GM21447 (cell line): ENCODE measurements around the gene ZCRB1.
"Not testable (repeated sequence)": the region's sequence is repeated elsewhere in the genome, so short reads cannot be mapped to it uniquely, and the experiment has no call there.

ENCODE experiments used
- ATAC-seq: cut with Tn5 transposase; IDR thresholded peaks from one replicate; pipeline ENCODE4 v1.9.1; 2021; ENCODE audit not compliant: unreplicated experiment

The ZCRB1 gene

GRCh38 chr12:42330097-42330496 lies 4.2 kb upstream of the ZCRB1 start:
- ATAC-seq = not testable (repeated sequence)

DNA sequence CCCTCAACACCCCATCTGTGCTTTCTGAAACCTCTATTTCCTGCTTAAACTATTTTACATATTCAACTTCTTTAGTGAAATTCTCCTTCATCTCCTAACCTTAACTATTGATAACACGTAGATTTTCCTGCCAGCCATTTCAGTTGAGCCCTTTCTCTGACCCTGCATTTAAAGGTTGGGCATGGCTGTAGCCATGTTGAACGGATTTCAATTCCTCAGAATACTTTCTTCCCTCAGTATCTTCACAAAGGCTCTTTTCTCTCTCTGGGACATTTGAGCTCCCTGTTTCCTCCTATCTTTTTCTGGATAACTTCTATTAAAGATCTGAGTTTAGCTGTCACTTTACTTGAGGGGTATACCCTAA lies 1.3 kb upstream of the ZCRB1 start:
- no peak for ATAC-seq

DNA sequence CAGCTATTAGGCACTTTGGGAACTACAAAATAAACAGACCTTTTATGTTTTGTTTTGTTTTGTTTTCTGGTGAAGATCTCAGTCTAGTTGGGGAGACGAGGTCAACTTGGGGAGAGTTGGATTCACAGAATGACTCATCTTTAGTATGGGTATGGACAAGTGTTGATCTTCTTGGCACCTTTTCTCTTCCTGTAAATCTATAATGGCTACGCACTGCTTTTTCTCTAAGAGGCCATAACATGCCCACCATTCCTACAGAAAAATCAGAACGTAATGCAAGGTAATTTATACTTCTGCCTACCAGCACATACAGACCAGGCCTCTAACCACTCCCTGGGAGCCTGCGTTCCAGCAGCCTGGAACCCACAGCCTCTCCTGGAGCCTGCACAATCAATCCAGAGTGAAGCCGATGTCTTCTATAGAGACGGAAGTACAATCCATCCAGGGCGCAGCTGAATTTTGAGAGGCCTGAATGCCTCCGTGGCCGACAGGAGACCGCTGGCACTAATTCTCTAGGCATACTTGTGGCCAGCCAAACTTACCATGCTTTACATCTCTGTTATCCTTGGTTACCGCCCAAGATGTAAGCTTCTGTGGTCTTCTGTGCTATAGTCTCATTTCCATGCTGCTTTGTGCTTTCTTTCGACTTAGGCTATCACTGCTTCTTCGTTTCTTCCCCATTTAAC lies 790 bp upstream of the ZCRB1 start:
- ATAC-seq = peak; percentile 28

DNA sequence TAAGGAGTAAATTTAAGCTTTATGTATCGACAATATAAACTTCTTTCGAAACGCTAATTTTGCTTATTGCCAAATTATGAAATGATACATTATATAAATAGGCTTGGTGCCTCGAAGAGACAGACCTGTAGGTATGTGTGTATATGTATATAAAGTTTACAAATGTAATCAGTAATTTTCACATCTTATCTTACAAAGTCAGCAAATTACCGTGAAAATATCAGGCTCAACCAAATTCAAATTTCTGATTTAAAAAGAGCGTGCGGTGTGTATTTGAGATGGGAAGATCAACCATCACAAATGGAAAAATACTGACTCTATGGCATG lies 605 bp downstream of the ZCRB1 start:
- no peak for ATAC-seq

DNA sequence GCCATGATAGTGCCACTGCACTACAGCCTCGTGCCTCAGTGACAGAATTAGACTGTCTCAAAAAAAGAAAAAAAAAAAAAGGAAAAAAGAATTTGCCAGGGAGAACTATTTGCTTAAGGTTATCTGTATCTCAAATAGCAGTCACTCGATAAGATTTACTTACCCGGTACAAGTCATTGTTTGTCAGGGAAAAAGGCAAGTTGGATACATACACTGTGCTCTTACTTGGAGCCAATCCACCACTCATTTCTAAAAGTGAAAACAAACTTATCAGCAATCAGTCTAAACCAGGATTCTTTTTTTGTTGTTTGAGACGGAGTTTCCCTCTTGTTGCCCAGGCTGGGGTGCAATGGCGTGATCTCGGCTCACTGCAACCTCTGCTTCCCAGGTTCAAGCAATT lies 2.0 kb downstream of the ZCRB1 start:
- no peak for ATAC-seq

- no peak for ATAC-seq
Measured at GRCh38 chr12:42322567-42322966, 3.3 kb downstream of the ZCRB1 start.

DNA sequence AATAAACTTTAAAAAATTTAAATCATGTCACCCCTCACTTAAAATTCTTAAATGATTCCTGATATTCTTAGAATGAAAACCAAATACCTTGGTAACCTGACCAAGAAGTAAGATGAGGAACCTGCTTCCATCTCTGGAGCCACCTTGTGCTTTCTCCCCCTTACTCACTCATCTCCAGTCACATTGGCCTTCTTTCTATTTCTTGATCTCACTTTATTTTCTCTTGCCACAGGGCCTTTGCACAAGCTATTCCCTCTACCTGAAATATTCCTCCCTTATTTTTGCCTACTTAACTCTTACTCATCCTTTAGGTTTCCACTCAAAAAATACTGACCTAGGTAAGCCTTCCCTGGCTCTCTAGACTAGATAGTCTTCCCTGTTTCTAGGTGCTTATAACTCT lies 5.1 kb downstream of the ZCRB1 start:
- no peak for ATAC-seq

DNA sequence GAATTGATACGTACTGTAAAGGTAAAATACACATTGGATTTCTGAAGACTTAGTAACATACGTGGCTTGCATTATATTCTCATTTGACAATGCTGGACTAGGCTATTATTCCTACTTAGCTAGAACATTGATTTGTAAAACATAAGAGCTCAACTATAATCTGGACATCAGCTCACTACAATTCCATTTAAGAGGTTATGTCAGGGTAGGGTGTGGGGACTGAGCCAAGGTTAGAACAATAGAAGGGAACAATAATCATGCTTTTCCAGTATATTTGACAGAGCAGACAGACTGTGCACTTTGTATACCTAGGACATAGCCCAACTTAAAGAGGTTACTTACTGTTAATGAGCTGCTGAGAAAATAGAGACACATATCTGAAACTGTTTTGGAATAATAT lies 10.8 kb downstream of the ZCRB1 start:
- no peak for ATAC-seq

DNA sequence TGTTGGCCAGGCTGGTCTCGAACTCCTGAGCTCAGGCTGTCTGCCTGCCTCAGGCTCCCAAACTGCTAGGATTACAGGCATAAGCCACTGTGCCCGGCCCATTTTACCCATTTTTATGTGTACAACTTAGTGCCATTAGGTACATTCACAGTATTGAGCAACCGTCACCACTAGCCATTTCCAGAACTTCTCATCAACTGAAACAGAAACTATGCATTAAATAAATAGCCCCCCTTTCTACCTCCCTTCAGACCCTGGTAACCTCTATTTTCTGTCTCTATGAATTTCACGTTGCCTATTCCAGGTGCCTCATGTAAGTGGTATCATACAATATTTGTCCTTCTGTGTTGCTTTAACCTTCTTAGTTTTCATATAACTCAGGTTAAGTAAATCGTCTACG lies 15.9 kb downstream of the ZCRB1 start:
- no peak for ATAC-seq

DNA sequence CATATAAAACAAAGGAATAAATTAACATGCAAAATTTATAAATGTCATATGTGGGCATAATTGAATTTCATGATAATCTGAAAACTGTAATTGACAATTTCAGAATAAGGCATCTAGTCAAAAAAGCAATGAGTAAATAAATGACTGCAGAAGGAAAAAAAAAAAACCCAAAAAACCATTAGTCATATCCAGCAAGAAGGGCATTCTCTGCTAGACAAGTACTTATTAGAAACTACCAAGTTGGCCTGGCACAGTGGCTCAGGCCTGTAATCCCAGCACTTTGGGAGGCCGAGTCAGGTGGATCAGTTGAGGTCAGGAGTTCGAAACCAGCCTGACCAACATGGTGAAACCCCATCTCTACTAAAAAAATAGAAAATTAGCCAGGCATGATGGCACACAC lies 17.5 kb downstream of the ZCRB1 start:
- no peak for ATAC-seq

DNA sequence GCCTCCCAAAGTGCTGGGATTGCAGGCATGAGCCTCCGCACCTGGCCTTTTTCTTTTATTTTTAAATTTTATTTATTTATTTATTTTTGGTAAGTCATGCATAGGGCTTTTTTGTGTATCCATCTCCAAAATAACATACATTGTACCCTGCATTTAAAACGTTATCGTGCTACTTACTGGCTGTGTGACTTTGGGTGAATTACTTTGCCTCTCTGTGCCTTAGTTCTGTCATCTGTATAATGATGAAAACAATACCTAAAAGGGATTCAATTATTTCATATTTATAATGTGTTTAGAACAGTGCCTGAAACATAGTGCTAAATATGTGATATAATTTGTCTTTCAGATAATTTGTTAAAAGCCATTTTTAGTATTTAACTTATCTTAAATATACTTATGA lies 19.6 kb downstream of the ZCRB1 start:
- ATAC-seq = no peak

- ATAC-seq = peak; percentile 84
Measured at GRCh38 chr12:42299392-42300308, 26.2 kb downstream of the ZCRB1 start.

DNA sequence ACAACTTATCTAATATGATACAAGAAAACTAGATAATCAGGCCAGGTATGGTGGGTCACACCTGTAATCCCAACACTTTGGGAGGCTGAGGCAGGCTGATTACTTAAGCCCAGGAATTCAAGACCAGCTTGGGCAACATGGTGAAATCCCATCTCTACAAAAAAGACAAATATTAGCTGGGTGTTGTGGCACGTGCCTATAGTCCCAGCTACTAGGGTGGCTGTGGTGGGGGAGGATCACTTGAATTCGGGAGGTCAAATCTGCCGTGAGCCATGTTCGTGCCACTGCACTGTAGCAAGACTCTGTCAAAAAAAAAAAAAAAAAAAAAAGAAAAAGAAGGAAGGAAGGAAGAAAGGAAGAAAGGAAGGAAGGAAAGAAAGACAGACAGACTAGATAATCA lies 27.0 kb downstream of the ZCRB1 start:
- no peak for ATAC-seq

GRCh38 chr12:42296503-42297109 lies 29.3 kb downstream of the ZCRB1 start:
- no peak for ATAC-seq

DNA sequence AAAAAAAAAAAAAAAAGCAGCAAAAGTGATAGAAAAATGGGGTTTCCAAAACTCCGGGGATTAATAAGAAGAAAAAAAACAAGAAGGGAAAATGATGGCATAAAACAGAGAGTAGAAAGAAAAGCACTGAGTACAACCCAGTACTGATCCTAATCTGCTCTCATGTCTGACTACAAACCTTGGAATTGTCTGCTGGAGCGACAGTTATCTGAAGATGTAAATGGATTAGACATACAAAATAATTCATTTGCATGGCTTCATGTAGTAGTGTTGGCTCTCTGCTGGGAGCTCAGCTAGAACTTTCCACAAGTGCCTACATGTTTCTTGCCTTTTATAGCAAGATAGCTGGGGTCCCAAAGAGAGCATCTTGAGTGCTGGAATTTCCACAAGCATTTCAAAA lies 34.2 kb downstream of the ZCRB1 start:
- ATAC-seq = no peak

- ATAC-seq = no peak
Measured at GRCh38 chr12:42288544-42288943, 37.4 kb downstream of the ZCRB1 start.

- no peak for ATAC-seq
Measured at GRCh38 chr12:42286741-42287140, 39.2 kb downstream of the ZCRB1 start.

DNA sequence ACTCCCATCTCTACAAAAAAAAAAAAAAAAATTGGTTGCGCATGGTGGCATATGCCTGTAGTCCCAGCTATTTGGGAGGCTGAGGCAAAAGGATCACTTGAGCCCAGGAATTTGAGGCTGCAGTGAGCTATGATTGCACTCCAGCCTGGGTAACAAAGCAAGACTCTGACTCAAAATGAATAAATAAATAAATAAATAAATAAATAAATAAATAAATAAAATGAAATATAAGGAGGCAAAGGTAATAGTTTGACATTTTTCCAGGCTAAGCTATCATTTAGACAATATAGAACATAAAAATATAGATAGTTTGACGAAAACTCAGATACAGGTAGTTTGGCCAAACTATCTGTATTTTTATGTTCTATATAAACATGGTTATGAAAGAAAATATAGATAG lies 40.5 kb downstream of the ZCRB1 start:
- no peak for ATAC-seq

GRCh38 chr12:42284876-42285275 lies 41.0 kb downstream of the ZCRB1 start:
- no peak for ATAC-seq

DNA sequence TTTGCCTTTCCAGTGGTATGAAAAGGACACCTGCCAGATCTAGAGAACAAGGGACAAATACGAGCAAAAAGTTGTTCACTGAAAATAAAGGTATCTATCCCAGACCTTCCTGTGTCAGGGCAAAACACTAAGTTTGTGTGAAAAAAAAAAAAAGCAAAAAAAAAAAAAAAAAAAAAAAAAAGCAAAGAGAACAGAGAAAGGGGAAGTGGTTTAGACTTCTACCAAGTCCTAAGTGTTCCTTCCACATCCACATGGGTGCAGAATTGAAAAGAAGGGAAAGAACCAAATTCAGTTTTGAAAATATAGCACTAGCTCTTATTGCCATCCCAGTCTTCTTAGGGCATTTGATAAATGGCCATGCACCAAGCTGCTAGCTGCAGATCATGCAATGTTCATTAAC lies 41.7 kb downstream of the ZCRB1 start:
- ATAC-seq = no peak

DNA sequence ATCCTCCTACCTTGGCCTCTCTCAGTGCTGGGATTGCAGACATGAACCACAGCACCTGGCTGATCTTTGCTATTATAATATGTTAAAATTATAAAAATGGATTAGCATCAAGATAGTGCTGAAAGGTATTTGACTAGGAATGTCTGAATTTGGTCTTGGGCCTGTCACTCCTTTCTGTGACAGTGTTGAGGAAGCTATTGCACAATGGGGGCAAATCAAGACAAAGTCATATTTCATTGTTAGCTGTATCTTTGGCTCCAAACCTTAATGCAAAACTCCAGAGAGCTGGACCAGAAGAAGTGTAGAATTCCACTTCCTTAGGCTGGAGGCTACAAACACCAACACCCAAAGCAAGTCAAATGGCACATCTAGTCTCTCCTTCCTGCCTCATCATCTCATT lies 42.2 kb downstream of the ZCRB1 start:
- ATAC-seq = no peak

DNA sequence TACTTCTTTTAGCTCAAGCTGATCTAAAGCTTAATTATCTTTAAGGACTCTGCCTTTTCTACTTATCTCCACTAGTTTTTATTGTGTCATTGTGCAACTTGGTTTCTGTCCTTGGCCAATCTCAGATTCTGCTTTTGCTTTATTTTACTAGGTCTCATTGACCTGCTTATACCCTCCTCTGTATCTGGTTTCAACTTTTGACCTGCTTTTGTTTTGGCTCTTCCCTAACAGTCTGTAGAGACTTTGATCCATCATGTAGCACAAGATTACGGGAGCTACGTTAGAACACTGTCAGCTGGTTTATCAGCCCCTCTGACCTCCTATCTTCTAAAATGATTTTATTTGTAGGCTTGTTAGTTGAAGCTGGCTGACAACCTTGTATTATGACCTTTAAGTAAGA lies 43.6 kb downstream of the ZCRB1 start:
- no peak for ATAC-seq
